HG02870 (cell line): ENCODE results near the gene ATP6AP2.
A peak's percentile ranks its signal among the peaks of the same experiment; 100 is the strongest.
"Not testable (repeated sequence)": the region's sequence is repeated elsewhere in the genome, so short reads cannot be mapped to it uniquely, and the experiment has no call there.

Source experiments
- ATAC-seq: cut with Tn5 transposase; IDR thresholded peaks from one replicate; pipeline ENCODE4 v1.9.1; 2021; ENCODE audit warnings: mild to moderate bottlenecking, moderate library complexity; ENCODE audit not compliant: unreplicated experiment

The ATP6AP2 gene

DNA sequence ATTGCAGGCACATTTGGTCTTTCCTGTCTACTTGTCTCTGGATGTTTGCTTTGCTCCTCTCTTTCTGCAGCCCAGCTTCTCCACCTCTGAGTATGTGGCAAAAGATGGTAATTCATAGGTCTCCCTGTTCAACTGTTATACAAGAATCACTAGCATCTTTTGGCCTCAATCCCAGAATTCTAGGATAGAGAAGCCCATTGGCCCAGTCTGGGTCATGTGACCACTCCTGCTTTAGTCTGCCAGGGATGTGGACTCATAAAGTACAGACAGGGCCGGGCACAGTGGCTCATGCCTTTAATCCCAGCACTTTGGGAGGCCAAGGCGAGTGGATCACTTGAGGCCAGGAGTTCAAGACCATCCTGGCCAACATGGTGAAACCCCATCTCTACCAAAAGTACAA, 5.4 kb upstream of the ATP6AP2 start:
- ATAC-seq: not testable (repeated sequence)

- ATAC-seq: no peak
Observed at GRCh38 chrX:40576291-40576690, 4.5 kb upstream of the ATP6AP2 start.

- ATAC-seq: no peak
Observed at GRCh38 chrX:40578039-40578695, 2.6 kb upstream of the ATP6AP2 start.

GRCh38 chrX:40579141-40579540, 1.6 kb upstream of the ATP6AP2 start:
- no peak for ATAC-seq

- ATAC-seq: peak; percentile 53
Observed at GRCh38 chrX:40579900-40580536, 752 bp upstream of the ATP6AP2 start.

GRCh38 chrX:40581336-40581920, 658 bp downstream of the ATP6AP2 start:
- ATAC-seq: no peak

DNA sequence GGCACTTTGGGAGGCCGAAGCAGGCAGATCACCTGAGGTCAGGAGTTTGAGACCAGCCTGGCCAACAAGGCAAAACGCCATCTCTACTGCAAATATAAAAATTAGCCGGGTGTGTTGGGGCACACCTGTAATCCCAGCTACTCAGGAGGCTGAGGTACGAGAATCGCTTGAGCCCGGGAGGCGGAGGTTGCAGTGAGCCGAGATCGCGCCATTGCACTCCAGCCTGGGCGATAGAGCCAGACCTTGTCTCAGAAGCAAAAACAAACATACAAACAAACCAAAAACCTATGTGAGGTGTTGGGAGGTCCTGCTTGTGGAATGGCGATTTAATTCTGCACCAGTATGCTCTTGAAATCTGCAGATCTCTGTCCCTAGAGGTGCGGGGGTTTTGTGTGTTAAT, 1.4 kb downstream of the ATP6AP2 start:
- not testable (repeated sequence) for ATAC-seq

- ATAC-seq: no peak
Observed at GRCh38 chrX:40582811-40583210, 2.0 kb downstream of the ATP6AP2 start.

DNA sequence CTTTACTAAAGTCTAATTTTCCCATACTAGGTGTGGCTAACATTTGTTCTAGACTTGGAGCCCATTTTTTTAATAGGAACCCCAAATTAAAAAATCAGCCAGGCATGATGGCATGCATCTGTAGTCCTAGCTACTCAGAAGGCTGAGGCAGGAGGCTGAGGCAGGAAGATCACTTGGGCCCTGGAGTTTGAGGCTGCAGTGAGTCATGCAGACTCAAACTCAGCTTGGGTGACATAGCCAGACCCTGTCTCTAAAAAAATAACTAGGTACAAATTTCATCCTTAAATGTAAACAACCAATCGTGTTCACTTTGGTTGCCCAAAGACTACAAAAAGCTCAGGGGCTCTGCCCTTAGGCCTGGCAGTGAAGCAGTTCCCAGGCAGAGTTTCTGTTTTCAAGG, 6.9 kb downstream of the ATP6AP2 start:
- not testable (repeated sequence) for ATAC-seq

GRCh38 chrX:40589616-40590321, 9.0 kb downstream of the ATP6AP2 start:
- peak; percentile 68 for ATAC-seq

DNA sequence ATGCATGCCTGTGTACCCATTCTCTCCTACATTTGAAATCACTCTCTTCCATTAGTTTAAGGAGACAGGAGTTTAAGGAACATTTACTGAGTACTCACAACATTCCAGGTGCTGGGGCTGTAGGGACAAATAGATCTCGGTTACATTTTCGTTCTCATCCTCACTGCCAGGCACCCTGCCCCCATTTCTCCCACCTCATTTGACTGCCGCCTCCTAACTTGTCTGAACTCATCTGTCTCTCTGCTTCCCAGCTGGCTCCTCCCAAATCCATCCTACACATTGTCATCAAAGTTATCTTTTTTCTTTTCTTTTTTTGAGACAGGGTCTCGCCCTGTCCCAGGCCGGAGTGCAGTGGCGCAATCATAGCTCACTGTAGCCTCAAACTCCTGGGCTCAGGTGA, 22.7 kb downstream of the ATP6AP2 start:
- ATAC-seq: no peak

- no peak for ATAC-seq
Observed at GRCh38 chrX:40607381-40607780, 26.6 kb downstream of the ATP6AP2 start.

DNA sequence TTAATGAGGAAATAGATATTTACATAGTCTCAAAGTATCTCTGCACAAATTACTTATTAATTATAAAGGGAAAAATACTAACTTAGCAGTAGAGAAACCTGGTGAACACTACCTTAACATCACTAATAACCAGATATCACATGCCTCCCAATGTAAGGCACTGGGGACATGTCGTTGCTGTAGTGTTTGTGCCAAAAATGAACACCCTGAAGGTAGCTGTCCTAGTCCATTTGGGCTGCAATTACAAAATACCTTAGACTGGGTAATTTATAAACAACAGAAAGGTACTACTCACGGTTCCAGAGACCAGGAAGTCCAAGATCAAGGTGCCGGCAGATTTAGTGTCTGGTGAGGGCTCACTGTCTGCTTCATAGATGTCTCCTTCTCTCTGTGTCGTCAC, 31.7 kb downstream of the ATP6AP2 start:
- ATAC-seq: no peak

DNA sequence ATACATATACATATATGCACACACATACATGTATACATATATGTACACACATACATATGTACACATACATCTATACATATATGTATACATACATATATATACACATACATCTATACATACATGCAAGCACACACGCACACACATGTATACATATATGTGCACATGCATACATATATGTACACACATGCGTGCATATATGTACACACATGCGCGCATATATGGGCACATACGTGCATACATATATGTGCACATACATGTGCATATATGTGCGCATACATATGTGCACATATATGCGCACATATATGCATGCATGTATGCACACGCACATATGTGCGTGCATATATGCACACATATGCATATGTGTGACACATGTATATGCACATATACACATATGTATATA, 35.2 kb downstream of the ATP6AP2 start:
- no peak for ATAC-seq

GRCh38 chrX:40617566-40617965, 36.8 kb downstream of the ATP6AP2 start:
- ATAC-seq: no peak

GRCh38 chrX:40622479-40623138, 41.8 kb downstream of the ATP6AP2 start:
- no peak for ATAC-seq

DNA sequence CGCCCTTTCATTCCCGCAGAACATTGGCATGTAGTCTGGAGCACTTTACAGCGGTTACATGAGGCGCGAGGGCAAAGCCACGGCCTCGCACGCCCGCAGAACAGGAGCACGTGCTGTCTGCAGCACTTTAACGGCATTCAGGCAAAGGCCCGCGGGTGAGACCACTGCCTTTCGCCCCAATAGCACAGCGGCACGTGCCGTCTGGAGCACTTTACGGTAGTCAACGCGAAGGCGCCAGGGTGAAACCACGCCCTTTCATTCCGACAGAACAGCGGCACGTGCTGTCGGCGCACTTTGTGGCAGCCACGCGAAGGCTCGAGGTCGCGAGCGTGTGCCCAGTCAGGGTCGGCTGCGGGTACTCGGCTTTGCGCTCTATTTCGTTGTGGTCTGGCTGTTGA, 42.4 kb downstream of the ATP6AP2 start, which contains the start of gene MPC1L:
Gene MPC1L (plus strand): TSS at position 290 of the 398 bp plus-strand sequence. CDS start 138 bp downstream, outside the sequence.
- ATAC-seq: no peak

GRCh38 chrX:40623665-40624064, 42.9 kb downstream of the ATP6AP2 start:
- ATAC-seq: no peak

- no peak for ATAC-seq
Observed at GRCh38 chrX:40625294-40625693, 44.5 kb downstream of the ATP6AP2 start.

DNA sequence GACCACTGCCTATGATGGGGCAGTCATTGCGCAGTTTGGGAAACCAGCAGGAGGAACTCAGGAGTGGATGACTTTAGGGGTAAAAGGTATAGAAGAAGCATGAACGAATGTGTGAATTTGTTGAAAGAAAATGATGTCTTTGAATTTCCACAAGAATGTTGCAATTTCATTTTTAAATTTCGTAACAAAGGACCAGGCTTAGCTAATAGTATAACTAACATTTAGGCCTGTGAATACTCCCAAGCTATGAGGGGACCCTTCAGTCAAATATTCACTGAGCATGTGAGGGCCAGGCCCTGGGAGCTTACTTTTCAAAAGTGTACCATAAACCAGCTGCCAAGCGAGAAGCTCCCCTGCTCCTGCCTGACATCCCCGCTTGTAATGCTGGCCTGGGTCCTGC, 47.7 kb downstream of the ATP6AP2 start:
- ATAC-seq: no peak

GRCh38 chrX:40632199-40632598, 51.4 kb downstream of the ATP6AP2 start:
- ATAC-seq: no peak
